Stomach (tissue), 4 donors: ENCODE measurements around the gene OTUD1.

Source experiments
- CTCF ChIP-seq, 7 experiments: fragments of 450-650 bp in 4 of 7; fragments of 200-600 bp in 3 of 7; sonication (generic) in 3 of 7; IDR thresholded peaks; one replicate each; pipeline ENCODE4 v1.5.1; 2016 to 2019; ENCODE audit warnings: antibody characterized with exemption in 7 of 7, control low read depth in 2 of 7, mild to moderate bottlenecking in 1 of 7
- POLR2A ChIP-seq, 4 donors: fragments of 450-650 bp; IDR thresholded peaks; one replicate each; pipeline ENCODE4 v1.6.1; 2016; ENCODE audit warnings: antibody characterized with exemption in 4 of 4, control low read depth in 2 of 4, mild to moderate bottlenecking in 1 of 4, moderate library complexity in 1 of 4

GRCh38 chr10:23472181-23472580 lies 33.3 kb downstream of the OTUD1 start:
- TF ChIP-seq CTCF (IDR thresholded peaks at IDR 0.05): no peak
- TF ChIP-seq POLR2A (IDR thresholded peaks at IDR 0.05): no peak
